HepG2 (cell line): Measurements from ENCODE around the gene FREM3. TPM values are rescaled to one million over a fixed set of nuclear protein-coding genes. Genes with fewer than 3 reads are reported as not detected.
A peak's percentile ranks its signal among the peaks of the same experiment; 100 is the strongest.

Experiments used
- ATAC-seq: fragments of 200-7000 bp; cut with Tn5 transposase; 3 replicates; pipeline ENCODE4 v1.9.1; 2020; ENCODE audit warnings: mild to moderate bottlenecking, moderate library complexity
- BruUV-seq: library from RNA; stranded (reverse); fragments of 400-500 nt; replicated peaks from 2 replicates; lab custom pipeline; 2021; lab: Mats Ljungman, UMichigan
- CTCF ChIA-PET: fragments of 300-600 bp; formaldehyde crosslinking; extraction: SDS; loops from one replicate; lab custom pipeline; 2021; ENCODE audit warnings: low total read pairs, inconsistent platforms, low intra/inter-chr PET ratio; lab: Yijun Ruan, JAX
- POLR2A ChIA-PET: fragments of 350-600 bp; sonication (Branson Sonifier 250); formaldehyde crosslinking; loops from one replicate; lab custom pipeline; 2020; ENCODE audit warnings: antibody characterized with exemption, inconsistent platforms; lab: Yijun Ruan, JAX
- DNase-seq: peaks from one replicate; pipeline ENCODE4 v3.0.0-alpha.2; 2015; ENCODE audit warnings: low spot score
- FAIRE-seq: peaks from 3 replicates; lab custom pipeline; 2011; peaks lifted over from hg19 to GRCh38; lab: Jason Lieb, UNC
- H2AFZ ChIP-seq: one replicate; pipeline ENCODE4 v1.6.1; 2011; ENCODE audit warnings: low read length, inconsistent platforms
- H3K27ac ChIP-seq: fragments of 300-600 bp; 3 replicates; pipeline ENCODE4 v1.8.0; 2011; ENCODE audit warnings: mixed run types, mild to moderate bottlenecking, mixed read lengths, low read length, inconsistent platforms; ENCODE audit not compliant: insufficient read depth; ENCODE audit errors: extremely low read length
- H3K27me3 ChIP-seq, 2 experiments: fragments of 200-600 bp in 1 of 2; 2 replicates in 1 of 2; 3 replicates in 1 of 2; pipeline versions ENCODE4 v1.6.0 to v1.8.0; 2011; ENCODE audit warnings: low read length in 2 of 2, mild to moderate bottlenecking in 2 of 2, moderate library complexity in 2 of 2, inconsistent platforms in 1 of 2; ENCODE audit not compliant: insufficient read depth in 2 of 2, control insufficient read depth in 1 of 2
- H3K36me3 ChIP-seq, 2 experiments: fragments of 200-600 bp in 1 of 2; replicated peaks in 1 of 2; 2 replicates in 1 of 2; 3 replicates in 1 of 2; pipeline versions ENCODE4 v1.5.1 to v1.8.0; 2011; ENCODE audit warnings: low read length in 2 of 2, inconsistent platforms in 1 of 2; ENCODE audit not compliant: insufficient read depth in 2 of 2, control insufficient read depth in 1 of 2
- H3K4me1 ChIP-seq: 2 replicates; pipeline ENCODE4 v1.5.1; 2012; ENCODE audit warnings: low read length, inconsistent platforms; ENCODE audit not compliant: insufficient read depth
- H3K4me2 ChIP-seq: 2 replicates; pipeline ENCODE4 v1.6.0; 2011; ENCODE audit warnings: low read depth, low read length, inconsistent platforms
- H3K4me3 ChIP-seq, 3 experiments: fragments of 200-600 bp in 1 of 3; sonication (generic), shearing (Covaris generic) in 1 of 3; replicated peaks in 1 of 3; 2 replicates each; pipeline ENCODE4 v1.5.1; 2011 to 2016; ENCODE audit warnings: low read length in 3 of 3, inconsistent platforms in 2 of 3, low read depth in 2 of 3, mild to moderate bottlenecking in 2 of 3, control low read depth in 1 of 3, mixed read lengths in 1 of 3; ENCODE audit not compliant: insufficient read depth in 1 of 3
- H3K79me2 ChIP-seq: one replicate; pipeline ENCODE4 v1.6.1; 2011; ENCODE audit warnings: low read length, inconsistent platforms; ENCODE audit not compliant: insufficient read depth
- H3K9ac ChIP-seq: 2 replicates; pipeline ENCODE4 v1.6.0; 2011; ENCODE audit warnings: mild to moderate bottlenecking, low read depth, low read length, inconsistent platforms; ENCODE audit not compliant: insufficient read depth
- H3K9me3 ChIP-seq: 2 replicates; pipeline ENCODE4 v1.5.1; 2012; ENCODE audit warnings: mild to moderate bottlenecking, low read length
- H4K20me1 ChIP-seq: 2 replicates; pipeline ENCODE4 v1.6.0; 2011; ENCODE audit warnings: inconsistent platforms, mild to moderate bottlenecking, low read length, moderate library complexity; ENCODE audit not compliant: insufficient read depth
- ARNTL ChIP-seq: sonication (generic); formaldehyde crosslinking; IDR thresholded peaks from 2 replicates; pipeline ENCODE4 v1.4.0; 2020; ENCODE audit warnings: mild to moderate bottlenecking, missing genetic modification reagents
- ATAD3A ChIP-seq: sonication (generic); formaldehyde crosslinking; IDR thresholded peaks from 2 replicates; pipeline ENCODE4 v1.4.0; 2020; ENCODE audit warnings: missing genetic modification reagents
- CENPX ChIP-seq: sonication (generic); formaldehyde crosslinking; IDR thresholded peaks from 2 replicates; pipeline ENCODE4 v1.9.0; 2021; ENCODE audit warnings: mild to moderate bottlenecking, missing genetic modification reagents, moderate library complexity
- ESRRA ChIP-seq: sonication (generic); formaldehyde crosslinking; IDR thresholded peaks from 2 replicates; pipeline ENCODE4 v1.5.1; 2020; ENCODE audit warnings: mild to moderate bottlenecking, low read depth, missing genetic modification reagents
- FOXP1 ChIP-seq, 2 experiments: fragments of 450-650 bp in 1 of 2; IDR thresholded peaks; 2 replicates each; pipeline ENCODE4 v1.6.1; 2017 to 2018; ENCODE audit warnings: antibody characterized with exemption in 1 of 2
- KDM1A ChIP-seq: IDR thresholded peaks from 2 replicates; pipeline ENCODE4 v1.6.1; 2016; ENCODE audit warnings: missing compliant biosample characterization
- MAFF ChIP-seq: IDR thresholded peaks from 2 replicates; pipeline ENCODE4 v1.6.1; 2011; ENCODE audit warnings: low read depth, low read length, improper control_type of control experiment
- MAFK ChIP-seq, 2 experiments: IDR thresholded peaks in 1 of 2; conservative IDR thresholded peaks in 1 of 2; 2 replicates each; pipeline ENCODE4 v1.6.1; 2011; ENCODE audit warnings: improper control_type of control experiment in 2 of 2, low read length in 2 of 2
- MTA3 ChIP-seq: sonication (generic); formaldehyde crosslinking; IDR thresholded peaks from 2 replicates; pipeline ENCODE4 v1.4.0; 2020; ENCODE audit warnings: missing genetic modification reagents
- PRDM4 ChIP-seq: sonication (generic); formaldehyde crosslinking; IDR thresholded peaks from 2 replicates; pipeline ENCODE4 v1.9.0; 2021; ENCODE audit warnings: missing genetic modification reagents, borderline replicate concordance
- RBM22 ChIP-seq: fragments of 200-400 bp; formaldehyde crosslinking; optimal IDR thresholded peaks from 2 replicates; pipeline ENCODE3; 2017; ENCODE audit warnings: mild to moderate bottlenecking, low read length, moderate library complexity
- RFX5 ChIP-seq: IDR thresholded peaks from 2 replicates; pipeline ENCODE4 v1.6.1; 2011; ENCODE audit warnings: low read depth, low read length, improper control_type of control experiment
- ZBTB38 ChIP-seq: sonication (generic); formaldehyde crosslinking; IDR thresholded peaks from 2 replicates; pipeline ENCODE4 v1.5.1; 2020; ENCODE audit warnings: mild to moderate bottlenecking, missing genetic modification reagents
- ZKSCAN1 ChIP-seq: fragments of 150-350 bp; IDR thresholded peaks from 2 replicates; pipeline ENCODE4 v1.6.1; 2014; ENCODE audit warnings: low read length
- ZNF296 ChIP-seq: sonication (generic); formaldehyde crosslinking; conservative IDR thresholded peaks from 2 replicates; pipeline ENCODE4 v1.5.0; 2020; ENCODE audit warnings: mild to moderate bottlenecking, missing genetic modification reagents
- ZNF704 ChIP-seq: sonication (generic); formaldehyde crosslinking; IDR thresholded peaks from 2 replicates; pipeline ENCODE4 v1.8.1; 2023; ENCODE audit warnings: mild to moderate bottlenecking, inconsistent platforms, moderate library complexity, missing genetic modification reagents, borderline replicate concordance
- ZNF792 ChIP-seq: IDR thresholded peaks from 2 replicates; pipeline ENCODE4 v1.6.1; 2016
- ZNF878 ChIP-seq: sonication (generic); formaldehyde crosslinking; IDR thresholded peaks from 2 replicates; pipeline ENCODE4 v1.8.1; 2023; ENCODE audit warnings: mild to moderate bottlenecking, missing genetic modification reagents, moderate library complexity
- ZSCAN31 ChIP-seq: sonication (generic); formaldehyde crosslinking; IDR thresholded peaks from 2 replicates; pipeline ENCODE4 v1.5.0; 2020; ENCODE audit warnings: low read depth, mild to moderate bottlenecking, missing genetic modification reagents
- WGBS: methylation state at CpG from one replicate; pipeline ENCODE4 v1.1.6; 2017; ENCODE audit warnings: low lambda C conversion rate; 5-methylcytosine and 5-hydroxymethylcytosine counted together
- in situ Hi-C: cut with HindIII; loops from 2 replicates; pipeline ENCODE4 v1.10.0; 2017; ENCODE audit warnings: low pct_unique_long_range_greater_than_20kb; ENCODE audit not compliant: extremely low pct_ligation_motif_present
- intact Hi-C: fragments of 100-400 bp; cut with micrococcal nuclease; formaldehyde crosslinking; loops from one replicate; pipeline ENCODE4 v1.10.0; 2022; ENCODE audit not compliant: unreplicated experiment
- polyA plus RNA-seq, 8 experiments: library from polyadenylated mRNA; depleted of rRNA in 3 of 8; stranded (reverse) in 7 of 8; unstranded in 1 of 8; fragments of >200 nt; fragmentation: Illumina TruSeq in 4 of 8; extraction: Trizol in 4 of 8; gene quantifications; 2 replicates each; pipeline versions ENCODE4 v1.2.1 to v1.2.3, GENCODE V29; 2011 to 2016; ENCODE audit warnings: low read depth in 4 of 8, missing spikeins in 1 of 8, mixed read lengths in 1 of 8; ENCODE audit not compliant: insufficient read depth in 1 of 8
- total RNA-seq, 5 experiments: library from RNA; depleted of rRNA; stranded (reverse); fragments of >200 nt; fragmentation: Illumina TruSeq; extraction: Trizol; gene quantifications; 2 replicates each; pipeline ENCODE4 v1.2.3, GENCODE V29; 2016; ENCODE audit warnings: low read depth in 1 of 5

The FREM3 gene
- total and polyA plus RNA-seq, 2 of the 13 experiments (the other 11 are each of a cell fraction or from before 2014, with no cell fraction given) = not detected

GRCh38 chr4:143745874-143746273 lies 45.4 kb upstream of the FREM3 start:
- CTCF ChIA-PET = no interaction called here
- no peak for TF ChIP-seq ZSCAN31 (CRISPR knock-in tag)
- peak; percentile 39; the same call in 1 of the 2 replicates for TF ChIP-seq MAFF
- peak; percentile 41 to 59; a peak in 2 of 4 replicates for TF ChIP-seq MAFK (conservative IDR thresholded peaks at IDR 0.05 in 1 of 2, IDR thresholded peaks at IDR 0.05 in 1 of 2; ENCODE audit: low read length in 2 of 2)

GRCh38 chr4:143743591-143743990 lies 43.1 kb upstream of the FREM3 start:
- POLR2A ChIA-PET = no interaction called here
- BruUV-seq = no TSS peak
- DNase-seq = no peak
- Histone ChIP-seq H3K4me3 (no peak overlapping the region), H3K36me3 (no peaks in the 10 kb centered on the region), H3K4me2 (no peak overlapping the region), H3K4me1 (no peaks in the 10 kb centered on the region), H3K9ac (no peak overlapping the region), H3K27me3 (no peaks in the 10 kb centered on the region), H4K20me1 (no peaks in the 10 kb centered on the region), H3K79me2 (no peaks in the 10 kb centered on the region), H3K27ac (no peak overlapping the region), H2AFZ (no peak overlapping the region), H3K9me3 (no peaks in the 10 kb centered on the region)
- CTCF ChIA-PET = no interaction called here
- intact Hi-C loops = no loop called here
- WGBS = 24% methylated on average over 3 of the region's 3 CpGs
- FAIRE-seq = no peak
- ATAC-seq = no peak
- in situ Hi-C loops = no loop called here
- TF ChIP-seq ZKSCAN1 (no peak), RBM22 (no peak), ZNF296 (CRISPR knock-in tag) (no peak), RFX5 (no peak), MTA3 (CRISPR knock-in tag) (no peak), PRDM4 (CRISPR knock-in tag) (no peak), ESRRA (CRISPR knock-in tag) (no peak), ZNF704 (CRISPR knock-in tag) (no peak), ATAD3A (CRISPR knock-in tag) (no peak), ARNTL (no peak), FOXP1 (IDR thresholded peaks at IDR 0.05) (no peak), FOXP1 (CRISPR knock-in tag; IDR thresholded peaks at IDR 0.05) (no peak), ZNF792 (CRISPR knock-in tag) (no peak), CENPX (no peak), ZNF878 (CRISPR knock-in tag) (no peak), ZBTB38 (CRISPR knock-in tag) (no peak), KDM1A (CRISPR knock-in tag) (no peak)

More at GRCh38 chr4:143745874-143746273, 45.4 kb upstream of the FREM3 start:
- no peak overlapping the region for H3K4me3 ChIP-seq
- POLR2A ChIA-PET = no interaction called here
- no peaks in the 10 kb centered on the region for H3K27me3 ChIP-seq
- no peaks in the 10 kb centered on the region for H3K9me3 ChIP-seq
- no TSS peak for BruUV-seq
- DNase-seq = no peak
- H3K9ac ChIP-seq = no peak overlapping the region
- intact Hi-C loops (no loop called here), in situ Hi-C loops (no loop called here)
- no peak overlapping the region for H3K4me2 ChIP-seq
- H3K79me2 ChIP-seq = no peaks in the 10 kb centered on the region
- H3K36me3 ChIP-seq = no peaks in the 10 kb centered on the region
- no peak for ATAC-seq
- H3K27ac ChIP-seq = no peak overlapping the region
- no peaks in the 10 kb centered on the region for H4K20me1 ChIP-seq
- H2AFZ ChIP-seq = no peak overlapping the region
- no peak for FAIRE-seq
- H3K4me1 ChIP-seq = no peaks in the 10 kb centered on the region
